ENCODE results near the gene CBR1. TPM values are rescaled to one million over a fixed set of nuclear protein-coding genes. Genes with fewer than 3 reads are reported as not detected.

The CBR1 gene
- polyA plus RNA-seq, 1 experiment, result 157 TPM

GRCh38 chr21:36113647-36114428 is 44.0 kb downstream of the CBR1 start:
- ChIA-PET POLR2A (interaction anchor here (0.5 kb wide), 1 partner anchor 26 kb away, joined by 3 read pairs; no protein-coding TSS in a partner anchor), CTCF (interaction anchor here (0.6 to 3.3 kb wide), 17 partner anchors 9 to 1306 kb away, joined by 3 to 32 read pairs (median 4); partner anchors contain the start of genes CBR1 and SETD4)
- no peak overlapping the region for H3K4me3 ChIP-seq (ENCODE audit: low read depth, low read length)
- no peak for TF ChIP-seq CTCF (IDR thresholded peaks at IDR 0.05; ENCODE audit: insufficient read depth, low read depth, low read length)
- no peak for DNase-seq (ENCODE audit: low read depth)
- 0 out of 2 replicates have a peak, but pooled peaks cover 1% of the 10 kb centered on the region for H3K27me3 ChIP-seq (ENCODE audit: control insufficient read depth, insufficient read depth, low read length)
- no peaks in the 10 kb centered on the region for H3K36me3 ChIP-seq (ENCODE audit: control insufficient read depth, insufficient read depth, low read length)

- TF ChIP-seq CTCF (IDR thresholded peaks at IDR 0.05; ENCODE audit: insufficient read depth, low read depth, low read length), result no peak
- ChIA-PET POLR2A (interaction anchor here (0.5 kb wide), 1 partner anchor 24 kb away, joined by 30 read pairs; no protein-coding TSS in a partner anchor), CTCF (interaction anchor here (1.4 to 3.3 kb wide), 3 partner anchors 10 to 28 kb away, joined by 3 to 32 read pairs (median 4); no protein-coding TSS in a partner anchor)
- DNase-seq (ENCODE audit: low read depth), result no peak
- H3K36me3 ChIP-seq (ENCODE audit: control insufficient read depth, insufficient read depth, low read length), result no peaks in the 10 kb centered on the region
- 0 out of 2 replicates have a peak, but pooled peaks cover 1% of the 10 kb centered on the region for H3K27me3 ChIP-seq (ENCODE audit: control insufficient read depth, insufficient read depth, low read length)
- no peak overlapping the region for H3K4me3 ChIP-seq (ENCODE audit: low read depth, low read length)
These were observed 45.4 kb downstream of the CBR1 start for GRCh38 chr21:36115138-36115730.

GRCh38 chr21:36117286-36117741 is 47.5 kb downstream of the CBR1 start:
- ChIA-PET POLR2A (no interaction called here), CTCF (interaction anchor here (0.7 to 2.2 kb wide), 3 partner anchors 9 to 46 kb away, joined by 3 to 7 read pairs (median 4); no protein-coding TSS in a partner anchor)
- H3K27me3 ChIP-seq (ENCODE audit: control insufficient read depth, insufficient read depth, low read length), result no peaks in the 10 kb centered on the region
- no peak for TF ChIP-seq CTCF (IDR thresholded peaks at IDR 0.05; ENCODE audit: insufficient read depth, low read depth, low read length)
- H3K36me3 ChIP-seq (ENCODE audit: control insufficient read depth, insufficient read depth, low read length), result no peaks in the 10 kb centered on the region
- DNase-seq (ENCODE audit: low read depth), result no peak
- no peak overlapping the region for H3K4me3 ChIP-seq (ENCODE audit: low read depth, low read length)

GRCh38 chr21:36120304-36120888 is 50.6 kb downstream of the CBR1 start:
- no peaks in the 10 kb centered on the region for H3K36me3 ChIP-seq (ENCODE audit: control insufficient read depth, insufficient read depth, low read length)
- POLR2A ChIA-PET, result no interaction called here
- H3K27me3 ChIP-seq (ENCODE audit: control insufficient read depth, insufficient read depth, low read length), result no peaks in the 10 kb centered on the region
- no peak for TF ChIP-seq CTCF (IDR thresholded peaks at IDR 0.05; ENCODE audit: insufficient read depth, low read depth, low read length)
- CTCF ChIA-PET, result interaction anchor here (0.9 kb wide), 1 partner anchor 26 kb away, joined by 4 read pairs; no protein-coding TSS in a partner anchor
- H3K4me3 ChIP-seq (ENCODE audit: low read depth, low read length), result no peak overlapping the region
- DNase-seq (ENCODE audit: low read depth), result peak; percentile 56

Small RNA genes lying within 50 kb of the gene (small RNA-seq; reads per million reads assigned to genes)
- gene RNU6-992P (ENCODE audit: insufficient read length, low read depth, low replicate concordance), result not detected

Other genes with a start within 250 kb of the CBR1 start
- gene SETD4, start 9.5 kb upstream of the CBR1 start, polyA plus RNA-seq (2011; rRNA removed), result 13.7 and 14.6 TPM in 2 replicates
- 11.3 and 13.5 TPM in 2 replicates for gene CBR3, start 65.1 kb downstream of the CBR1 start, polyA plus RNA-seq (2011; rRNA removed)
- gene DOP1B, start 86.8 kb downstream of the CBR1 start, polyA plus RNA-seq (2011; rRNA removed), result 6.2 and 8.5 TPM in 2 replicates